ENCODE results near the gene PLEKHA6.
A peak's percentile ranks its signal among the peaks of the same experiment; 100 is the strongest.

The PLEKHA6 gene

GRCh38 chr1:204264805-204265204 lies 94.9 kb downstream of the PLEKHA6 start:
- Histone ChIP-seq H3K27me3 (ENCODE audit: insufficient read depth, low read length, poor library complexity) (no peaks in the 10 kb centered on the region), H2BK5ac (ENCODE audit: low read length) (no peak overlapping the region), H4K5ac (ENCODE audit: low read length) (no peak overlapping the region), H2BK15ac (replicated peaks; ENCODE audit: low read depth) (no peak overlapping the region), H3K23ac (ENCODE audit: low read length) (no peak overlapping the region), H3K27ac (ENCODE audit: low read depth, low read length) (no peak overlapping the region), H3K4me1 (ENCODE audit: control insufficient read depth, low read depth, low read length) (peaks cover 9% of the 10 kb centered on the region), H3K4ac (ENCODE audit: low read depth, low read length) (no peak overlapping the region), H3K79me1 (ENCODE audit: low read length) (no peaks in the 10 kb centered on the region), H4K8ac (ENCODE audit: low read depth, low read length) (no peak overlapping the region), H3K79me2 (ENCODE audit: control insufficient read depth, insufficient read depth, low read length) (no peaks in the 10 kb centered on the region), H3K4me2 (ENCODE audit: low read length) (no peak overlapping the region), H2AK5ac (ENCODE audit: low read length) (no peak overlapping the region), H3K4me3 (ENCODE audit: low read length) (no peak overlapping the region), H3K9ac (ENCODE audit: low read length) (no peak overlapping the region), H3K36me3 (ENCODE audit: control insufficient read depth, insufficient read depth, low read length) (no peaks in the 10 kb centered on the region), H3K18ac (ENCODE audit: low read length) (no peak overlapping the region), H3K56ac (ENCODE audit: low read length) (no peak overlapping the region), H2BK120ac (ENCODE audit: low read depth, low read length) (no peak overlapping the region)
- WGBS (ENCODE audit: extremely low coverage, insufficient coverage, low lambda C conversion rate): no CpG with 5 or more reads among the region's 8 CpGs
- DNase-seq: no peak

- WGBS (ENCODE audit: extremely low coverage, insufficient coverage, low lambda C conversion rate): no CpG with 5 or more reads among the region's 13 CpGs
- Histone ChIP-seq H2AK5ac (ENCODE audit: low read length) (no peak overlapping the region), H2BK120ac (ENCODE audit: low read depth, low read length) (no peak overlapping the region), H4K8ac (ENCODE audit: low read depth, low read length) (no peak overlapping the region), H3K4ac (ENCODE audit: low read depth, low read length) (no peak overlapping the region), H2BK5ac (ENCODE audit: low read length) (no peak overlapping the region), H3K4me2 (ENCODE audit: low read length) (no peak overlapping the region), H3K4me3 (ENCODE audit: low read length) (no peak overlapping the region), H3K18ac (ENCODE audit: low read length) (no peak overlapping the region), H3K9ac (ENCODE audit: low read length) (no peak overlapping the region), H3K56ac (ENCODE audit: low read length) (peak overlapping the region; percentile 42), H3K79me1 (ENCODE audit: low read length) (no peaks in the 10 kb centered on the region), H3K27ac (ENCODE audit: low read depth, low read length) (no peak overlapping the region), H3K23ac (ENCODE audit: low read length) (no peak overlapping the region), H3K36me3 (ENCODE audit: control insufficient read depth, insufficient read depth, low read length) (no peaks in the 10 kb centered on the region), H3K4me1 (ENCODE audit: control insufficient read depth, low read depth, low read length) (peaks cover 9% of the 10 kb centered on the region), H3K79me2 (ENCODE audit: control insufficient read depth, insufficient read depth, low read length) (no peaks in the 10 kb centered on the region), H2BK15ac (replicated peaks; ENCODE audit: low read depth) (no peak overlapping the region), H3K27me3 (ENCODE audit: insufficient read depth, low read length, poor library complexity) (no peaks in the 10 kb centered on the region), H4K5ac (ENCODE audit: low read length) (no peak overlapping the region)
- peak; percentile 35 for DNase-seq
These were observed 96.3 kb downstream of the PLEKHA6 start for GRCh38 chr1:204263254-204263910.

- Histone ChIP-seq H3K27ac (ENCODE audit: low read depth, low read length) (no peak overlapping the region), H3K36me3 (ENCODE audit: control insufficient read depth, insufficient read depth, low read length) (no peaks in the 10 kb centered on the region), H3K79me2 (ENCODE audit: control insufficient read depth, insufficient read depth, low read length) (no peaks in the 10 kb centered on the region), H3K18ac (ENCODE audit: low read length) (no peak overlapping the region), H3K23ac (ENCODE audit: low read length) (no peak overlapping the region), H4K5ac (ENCODE audit: low read length) (no peak overlapping the region), H3K4me1 (ENCODE audit: control insufficient read depth, low read depth, low read length) (peaks cover 9% of the 10 kb centered on the region), H3K9ac (ENCODE audit: low read length) (no peak overlapping the region), H2AK5ac (ENCODE audit: low read length) (no peak overlapping the region), H2BK15ac (replicated peaks; ENCODE audit: low read depth) (no peak overlapping the region), H3K4ac (ENCODE audit: low read depth, low read length) (no peak overlapping the region), H2BK5ac (ENCODE audit: low read length) (no peak overlapping the region), H3K79me1 (ENCODE audit: low read length) (no peaks in the 10 kb centered on the region), H3K4me2 (ENCODE audit: low read length) (no peak overlapping the region), H3K27me3 (ENCODE audit: insufficient read depth, low read length, poor library complexity) (no peaks in the 10 kb centered on the region), H4K8ac (ENCODE audit: low read depth, low read length) (no peak overlapping the region), H3K56ac (ENCODE audit: low read length) (peak overlapping the region; percentile 42), H3K4me3 (ENCODE audit: low read length) (no peak overlapping the region), H2BK120ac (ENCODE audit: low read depth, low read length) (no peak overlapping the region)
- WGBS (ENCODE audit: extremely low coverage, insufficient coverage, low lambda C conversion rate): no CpG with 5 or more reads among the region's 13 CpGs
- DNase-seq: peak; percentile 40
These were observed 97.0 kb downstream of the PLEKHA6 start for GRCh38 chr1:204262506-204263253.

- Histone ChIP-seq H3K36me3 (ENCODE audit: control insufficient read depth, insufficient read depth, low read length) (no peaks in the 10 kb centered on the region), H3K4me3 (ENCODE audit: low read length) (no peak overlapping the region), H3K56ac (ENCODE audit: low read length) (no peak overlapping the region), H4K5ac (ENCODE audit: low read length) (no peak overlapping the region), H3K4me1 (ENCODE audit: control insufficient read depth, low read depth, low read length) (peaks cover 9% of the 10 kb centered on the region), H3K27ac (ENCODE audit: low read depth, low read length) (no peak overlapping the region), H3K18ac (ENCODE audit: low read length) (no peak overlapping the region), H3K79me1 (ENCODE audit: low read length) (no peaks in the 10 kb centered on the region), H4K8ac (ENCODE audit: low read depth, low read length) (no peak overlapping the region), H2BK5ac (ENCODE audit: low read length) (no peak overlapping the region), H3K79me2 (ENCODE audit: control insufficient read depth, insufficient read depth, low read length) (no peaks in the 10 kb centered on the region), H3K9ac (ENCODE audit: low read length) (no peak overlapping the region), H3K27me3 (ENCODE audit: insufficient read depth, low read length, poor library complexity) (no peaks in the 10 kb centered on the region), H2BK15ac (replicated peaks; ENCODE audit: low read depth) (no peak overlapping the region), H3K4me2 (ENCODE audit: low read length) (no peak overlapping the region), H3K4ac (ENCODE audit: low read depth, low read length) (no peak overlapping the region), H3K23ac (ENCODE audit: low read length) (no peak overlapping the region), H2BK120ac (ENCODE audit: low read depth, low read length) (no peak overlapping the region), H2AK5ac (ENCODE audit: low read length) (no peak overlapping the region)
- DNase-seq: no peak
- no CpG with 5 or more reads among the region's 13 CpGs for WGBS (ENCODE audit: extremely low coverage, insufficient coverage, low lambda C conversion rate)
These were observed 97.8 kb downstream of the PLEKHA6 start for GRCh38 chr1:204261746-204262505.

GRCh38 chr1:204261266-204261665 lies 98.5 kb downstream of the PLEKHA6 start:
- Histone ChIP-seq H3K23ac (ENCODE audit: low read length) (no peak overlapping the region), H2BK15ac (replicated peaks; ENCODE audit: low read depth) (no peak overlapping the region), H3K4me3 (ENCODE audit: low read length) (no peak overlapping the region), H3K27ac (ENCODE audit: low read depth, low read length) (no peak overlapping the region), H3K18ac (ENCODE audit: low read length) (no peak overlapping the region), H3K4ac (ENCODE audit: low read depth, low read length) (no peak overlapping the region), H3K56ac (ENCODE audit: low read length) (no peak overlapping the region), H2BK120ac (ENCODE audit: low read depth, low read length) (no peak overlapping the region), H3K79me1 (ENCODE audit: low read length) (no peaks in the 10 kb centered on the region), H2AK5ac (ENCODE audit: low read length) (no peak overlapping the region), H3K4me1 (ENCODE audit: control insufficient read depth, low read depth, low read length) (peaks cover 9% of the 10 kb centered on the region), H3K4me2 (ENCODE audit: low read length) (no peak overlapping the region), H3K27me3 (ENCODE audit: insufficient read depth, low read length, poor library complexity) (no peaks in the 10 kb centered on the region), H3K9ac (ENCODE audit: low read length) (no peak overlapping the region), H4K5ac (ENCODE audit: low read length) (no peak overlapping the region), H3K36me3 (ENCODE audit: control insufficient read depth, insufficient read depth, low read length) (no peaks in the 10 kb centered on the region), H2BK5ac (ENCODE audit: low read length) (no peak overlapping the region), H3K79me2 (ENCODE audit: control insufficient read depth, insufficient read depth, low read length) (no peaks in the 10 kb centered on the region), H4K8ac (ENCODE audit: low read depth, low read length) (no peak overlapping the region)
- no CpG with 5 or more reads among the region's 12 CpGs for WGBS (ENCODE audit: extremely low coverage, insufficient coverage, low lambda C conversion rate)
- no peak for DNase-seq

Measured in mesendoderm (in vitro differentiated cells).